Stimulated activated CD8-positive, alpha-beta memory T cell treated with anti-CD3 and anti-CD28 coated beads, Interleukin-4, amount 100 ng/mL, for 4 hours (primary cell): ENCODE data around the gene RGPD4.

ENCODE experiments used
- DNase-seq, 2 donors: peaks; one replicate each; pipeline ENCODE4 v3.0.0-alpha.2; 2020; ENCODE audit warnings: low read depth in 2 of 2, low spot score in 1 of 2

The RGPD4 gene

DNA sequence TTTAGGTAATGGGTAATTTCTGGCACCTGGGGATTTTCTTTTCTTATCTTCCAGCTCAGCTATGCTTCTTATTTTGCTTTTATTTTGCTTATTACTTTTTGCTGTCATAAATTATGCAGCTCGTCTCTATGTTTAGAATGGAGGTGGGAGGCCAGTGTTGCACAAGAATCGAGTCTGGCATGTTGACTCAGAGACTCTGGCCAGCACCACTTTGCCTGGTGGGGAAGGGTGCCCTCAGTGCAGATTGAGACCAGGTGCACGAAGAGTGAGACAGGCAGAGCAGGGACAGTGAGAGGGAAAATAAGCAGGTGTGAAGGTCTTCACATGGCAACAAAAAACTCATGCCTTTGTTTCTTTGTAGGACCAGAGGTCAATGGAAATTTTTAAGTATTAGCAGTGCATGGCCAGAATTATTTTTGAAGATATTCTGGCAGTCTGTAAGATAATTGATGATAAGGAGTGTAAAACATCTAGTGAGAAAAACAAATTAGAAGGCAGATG, 100.4 kb downstream of the RGPD4 start:
- no peak for DNase-seq

- DNase-seq = no peak
Observed at GRCh38 chr2:107931412-107931811, 104.7 kb downstream of the RGPD4 start.

- no peak for DNase-seq
Observed at GRCh38 chr2:107932488-107932887, 105.8 kb downstream of the RGPD4 start.

DNA sequence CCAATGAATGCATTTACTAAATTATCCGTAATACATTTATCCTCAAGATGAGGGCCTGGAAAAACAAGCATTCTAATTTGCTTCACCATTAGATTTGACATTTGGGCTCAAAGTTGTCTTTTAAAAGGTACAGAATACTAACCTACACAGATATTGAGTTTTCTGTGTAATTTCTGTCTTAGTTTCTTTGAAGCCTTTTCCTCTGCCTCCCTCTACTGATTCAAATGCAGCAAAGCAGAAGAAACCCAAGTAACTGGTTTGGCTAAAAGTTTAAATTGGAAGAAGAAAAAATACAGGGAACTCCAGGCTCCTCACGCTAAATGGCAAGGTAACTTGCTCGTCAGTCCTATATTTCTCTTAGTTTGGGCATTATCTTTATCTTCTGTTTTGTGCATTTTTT, 106.3 kb downstream of the RGPD4 start:
- no peak for DNase-seq

DNA sequence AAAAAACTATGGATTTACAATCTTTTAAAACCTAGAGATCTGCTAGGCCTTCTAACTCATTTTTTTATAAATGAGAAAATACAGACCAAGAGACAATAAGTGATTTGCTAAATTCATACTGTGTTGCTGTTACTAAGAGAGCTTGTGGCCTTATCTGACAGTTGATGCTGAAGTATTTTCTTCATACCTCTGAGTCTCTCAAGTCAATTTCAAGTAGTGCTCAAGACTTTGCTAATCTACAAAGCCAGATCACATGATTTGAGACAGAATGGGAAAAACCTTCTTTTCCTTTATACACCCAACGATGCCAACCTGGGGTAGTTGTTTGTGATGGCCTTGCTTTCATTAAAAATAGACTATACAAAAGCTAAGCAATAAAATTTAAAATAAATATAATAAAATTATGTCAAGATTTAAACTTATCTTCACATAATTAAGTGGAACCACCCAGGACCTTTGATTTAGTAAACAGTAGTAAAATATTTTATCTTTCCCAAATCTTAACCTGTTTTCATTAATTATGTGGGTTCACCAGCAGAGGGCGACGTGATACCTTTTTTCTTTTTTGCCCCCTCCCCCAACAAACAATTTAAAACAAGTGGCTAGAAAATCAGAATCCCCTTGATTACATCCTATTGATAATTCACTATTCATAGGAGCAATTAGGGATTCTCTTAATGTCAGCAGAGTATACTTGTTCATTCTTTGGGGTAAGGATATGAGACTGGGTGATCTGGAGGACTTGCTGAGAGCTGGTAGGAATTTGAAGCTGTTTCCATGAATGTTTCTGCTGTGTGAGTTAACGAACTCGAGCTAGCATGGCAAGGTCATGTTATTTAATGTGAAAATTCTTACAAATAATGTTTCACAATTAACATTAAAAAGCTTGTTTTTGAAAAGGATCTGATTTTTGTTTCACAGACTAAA, 110.0 kb downstream of the RGPD4 start:
- no peak for DNase-seq
